HepG2 (cell line): ENCODE results near the gene GNA12. TPM values are rescaled to one million over a fixed set of nuclear protein-coding genes. Genes with fewer than 3 reads are reported as not detected.

Experiments used
- ATAC-seq: fragments of 200-7000 bp; cut with Tn5 transposase; 3 replicates; pipeline ENCODE4 v1.9.1; 2020; ENCODE audit warnings: mild to moderate bottlenecking, moderate library complexity
- BruUV-seq: library from RNA; stranded (reverse); fragments of 400-500 nt; replicated peaks from 2 replicates; lab custom pipeline; 2021; lab: Mats Ljungman, UMichigan
- CTCF ChIA-PET: fragments of 300-600 bp; formaldehyde crosslinking; extraction: SDS; loops from one replicate; lab custom pipeline; 2021; ENCODE audit warnings: low total read pairs, inconsistent platforms, low intra/inter-chr PET ratio; lab: Yijun Ruan, JAX
- POLR2A ChIA-PET: fragments of 350-600 bp; sonication (Branson Sonifier 250); formaldehyde crosslinking; loops from one replicate; lab custom pipeline; 2020; ENCODE audit warnings: antibody characterized with exemption, inconsistent platforms; lab: Yijun Ruan, JAX
- DNase-seq: peaks from one replicate; pipeline ENCODE4 v3.0.0-alpha.2; 2015; ENCODE audit warnings: low spot score
- FAIRE-seq: peaks from 3 replicates; lab custom pipeline; 2011; peaks lifted over from hg19 to GRCh38; lab: Jason Lieb, UNC
- H2AFZ ChIP-seq: one replicate; pipeline ENCODE4 v1.6.1; 2011; ENCODE audit warnings: low read length, inconsistent platforms
- H3K27ac ChIP-seq: fragments of 300-600 bp; 3 replicates; pipeline ENCODE4 v1.8.0; 2011; ENCODE audit warnings: mixed run types, mild to moderate bottlenecking, mixed read lengths, low read length, inconsistent platforms; ENCODE audit not compliant: insufficient read depth; ENCODE audit errors: extremely low read length
- H3K27me3 ChIP-seq, 2 experiments: fragments of 200-600 bp in 1 of 2; 2 replicates in 1 of 2; 3 replicates in 1 of 2; pipeline versions ENCODE4 v1.6.0 to v1.8.0; 2011; ENCODE audit warnings: low read length in 2 of 2, mild to moderate bottlenecking in 2 of 2, moderate library complexity in 2 of 2, inconsistent platforms in 1 of 2; ENCODE audit not compliant: insufficient read depth in 2 of 2, control insufficient read depth in 1 of 2
- H3K36me3 ChIP-seq, 2 experiments: fragments of 200-600 bp in 1 of 2; replicated peaks in 1 of 2; 2 replicates in 1 of 2; 3 replicates in 1 of 2; pipeline versions ENCODE4 v1.5.1 to v1.8.0; 2011; ENCODE audit warnings: low read length in 2 of 2, inconsistent platforms in 1 of 2; ENCODE audit not compliant: insufficient read depth in 2 of 2, control insufficient read depth in 1 of 2
- H3K4me1 ChIP-seq: 2 replicates; pipeline ENCODE4 v1.5.1; 2012; ENCODE audit warnings: low read length, inconsistent platforms; ENCODE audit not compliant: insufficient read depth
- H3K4me2 ChIP-seq: 2 replicates; pipeline ENCODE4 v1.6.0; 2011; ENCODE audit warnings: low read depth, low read length, inconsistent platforms
- H3K4me3 ChIP-seq, 3 experiments: fragments of 200-600 bp in 1 of 3; sonication (generic), shearing (Covaris generic) in 1 of 3; replicated peaks in 1 of 3; 2 replicates each; pipeline ENCODE4 v1.5.1; 2011 to 2016; ENCODE audit warnings: low read length in 3 of 3, inconsistent platforms in 2 of 3, low read depth in 2 of 3, mild to moderate bottlenecking in 2 of 3, control low read depth in 1 of 3, mixed read lengths in 1 of 3; ENCODE audit not compliant: insufficient read depth in 1 of 3
- H3K79me2 ChIP-seq: one replicate; pipeline ENCODE4 v1.6.1; 2011; ENCODE audit warnings: low read length, inconsistent platforms; ENCODE audit not compliant: insufficient read depth
- H3K9ac ChIP-seq: 2 replicates; pipeline ENCODE4 v1.6.0; 2011; ENCODE audit warnings: mild to moderate bottlenecking, low read depth, low read length, inconsistent platforms; ENCODE audit not compliant: insufficient read depth
- H3K9me3 ChIP-seq: 2 replicates; pipeline ENCODE4 v1.5.1; 2012; ENCODE audit warnings: mild to moderate bottlenecking, low read length
- H4K20me1 ChIP-seq: 2 replicates; pipeline ENCODE4 v1.6.0; 2011; ENCODE audit warnings: inconsistent platforms, mild to moderate bottlenecking, low read length, moderate library complexity; ENCODE audit not compliant: insufficient read depth
- AKAP8 ChIP-seq: sonication (generic); formaldehyde crosslinking; IDR thresholded peaks from 2 replicates; pipeline ENCODE4 v1.5.1; 2020; ENCODE audit warnings: mild to moderate bottlenecking, missing genetic modification reagents
- FOSL2 ChIP-seq: sonication (generic); formaldehyde crosslinking; IDR thresholded peaks from 2 replicates; pipeline ENCODE4 v1.4.0; 2020; ENCODE audit warnings: missing genetic modification reagents
- GZF1 ChIP-seq: sonication (generic); formaldehyde crosslinking; IDR thresholded peaks from 2 replicates; pipeline ENCODE4 v1.5.1; 2020; ENCODE audit warnings: mild to moderate bottlenecking, missing genetic modification reagents
- HOXA7 ChIP-seq: sonication (generic); formaldehyde crosslinking; IDR thresholded peaks from 2 replicates; pipeline ENCODE4 v1.8.1; 2022; ENCODE audit warnings: mild to moderate bottlenecking, missing genetic modification reagents, moderate library complexity
- TAF15 ChIP-seq: fragments of 200-400 bp; formaldehyde crosslinking; IDR thresholded peaks from one replicate; pipeline ENCODE4 v1.6.1; 2018; ENCODE audit warnings: mild to moderate bottlenecking, low read depth, low read length; ENCODE audit not compliant: poor library complexity, severe bottlenecking
- ZC3H13 ChIP-seq: sonication (generic); formaldehyde crosslinking; IDR thresholded peaks from 2 replicates; pipeline ENCODE4 v1.8.1; 2023; ENCODE audit warnings: mild to moderate bottlenecking, missing genetic modification reagents, moderate library complexity
- ZNF205 ChIP-seq: IDR thresholded peaks from 2 replicates; pipeline ENCODE4 v1.6.1; 2018; ENCODE audit warnings: missing biosample characterization, missing genetic modification reagents
- ZNF331 ChIP-seq: sonication (generic); formaldehyde crosslinking; IDR thresholded peaks from 2 replicates; pipeline ENCODE4 v1.4.0; 2020; ENCODE audit warnings: missing genetic modification reagents
- ZNF547 ChIP-seq: sonication (generic); formaldehyde crosslinking; IDR thresholded peaks from 2 replicates; pipeline ENCODE4 v1.5.1; 2020; ENCODE audit warnings: mild to moderate bottlenecking, missing genetic modification reagents
- ZNF737 ChIP-seq: sonication (generic); formaldehyde crosslinking; IDR thresholded peaks from 2 replicates; pipeline ENCODE4 v1.5.0; 2020; ENCODE audit warnings: missing genetic modification reagents, mild to moderate bottlenecking, borderline replicate concordance
- ZNF749 ChIP-seq: sonication (generic); formaldehyde crosslinking; IDR thresholded peaks from 2 replicates; pipeline ENCODE4 v1.8.0; 2022; ENCODE audit warnings: mild to moderate bottlenecking, missing genetic modification reagents, moderate library complexity, borderline replicate concordance
- ZNF891 ChIP-seq: sonication (generic); formaldehyde crosslinking; IDR thresholded peaks from 2 replicates; pipeline ENCODE4 v1.5.0; 2020; ENCODE audit warnings: mild to moderate bottlenecking, missing genetic modification reagents
- WGBS: methylation state at CpG from one replicate; pipeline ENCODE4 v1.1.6; 2017; ENCODE audit warnings: low lambda C conversion rate; 5-methylcytosine and 5-hydroxymethylcytosine counted together
- in situ Hi-C: cut with HindIII; loops from 2 replicates; pipeline ENCODE4 v1.10.0; 2017; ENCODE audit warnings: low pct_unique_long_range_greater_than_20kb; ENCODE audit not compliant: extremely low pct_ligation_motif_present
- intact Hi-C: fragments of 100-400 bp; cut with micrococcal nuclease; formaldehyde crosslinking; loops from one replicate; pipeline ENCODE4 v1.10.0; 2022; ENCODE audit not compliant: unreplicated experiment
- polyA plus RNA-seq, 8 experiments: library from polyadenylated mRNA; depleted of rRNA in 3 of 8; stranded (reverse) in 7 of 8; unstranded in 1 of 8; fragments of >200 nt; fragmentation: Illumina TruSeq in 4 of 8; extraction: Trizol in 4 of 8; gene quantifications; 2 replicates each; pipeline versions ENCODE4 v1.2.1 to v1.2.3, GENCODE V29; 2011 to 2016; ENCODE audit warnings: low read depth in 4 of 8, missing spikeins in 1 of 8, mixed read lengths in 1 of 8; ENCODE audit not compliant: insufficient read depth in 1 of 8
- total RNA-seq, 5 experiments: library from RNA; depleted of rRNA; stranded (reverse); fragments of >200 nt; fragmentation: Illumina TruSeq; extraction: Trizol; gene quantifications; 2 replicates each; pipeline ENCODE4 v1.2.3, GENCODE V29; 2016; ENCODE audit warnings: low read depth in 1 of 5
- TF ChIP-seq, protein P1 (sequence below): sonication (generic); formaldehyde crosslinking; IDR thresholded peaks from 2 replicates; pipeline ENCODE4 v1.5.1; 2020; ENCODE audit warnings: mild to moderate bottlenecking, missing genetic modification reagents, moderate library complexity
- TF ChIP-seq, protein P2 (sequence below): IDR thresholded peaks from 2 replicates; pipeline ENCODE4 v1.6.1; 2016; ENCODE audit warnings: missing biosample characterization, missing genetic modification reagents, low read depth
- TF ChIP-seq, protein P3 (sequence below): sonication (generic); formaldehyde crosslinking; IDR thresholded peaks from 2 replicates; pipeline ENCODE4 v1.5.1; 2020; ENCODE audit warnings: missing genetic modification reagents, mild to moderate bottlenecking, borderline replicate concordance

The GNA12 gene
- total and polyA plus RNA-seq, 2 of the 13 experiments (the other 11 are each of a cell fraction or from before 2014, with no cell fraction given) = 16.2 to 50.9 TPM

DNA sequence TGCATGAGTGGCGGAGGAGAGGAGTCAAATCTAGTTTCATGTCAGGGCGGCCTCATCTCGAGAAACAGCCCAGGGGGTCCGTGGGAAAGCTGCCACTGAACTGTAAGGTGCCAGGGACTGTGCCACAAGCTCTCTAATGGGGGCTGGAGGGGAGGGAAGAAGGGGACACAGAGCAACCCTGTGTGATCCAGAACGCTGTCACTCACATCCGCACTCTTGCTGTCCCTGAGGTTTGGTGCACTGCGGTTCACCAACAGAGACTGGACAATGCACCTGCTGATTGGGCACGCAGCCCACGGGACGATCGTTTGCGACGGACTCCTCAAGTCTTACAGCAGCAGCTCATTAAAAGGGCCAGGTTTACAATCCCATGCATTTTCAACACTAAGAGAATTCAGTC lies 108.4 kb downstream of the GNA12 start (continued):
- TF ChIP-seq ZNF891 = no peak

DNA sequence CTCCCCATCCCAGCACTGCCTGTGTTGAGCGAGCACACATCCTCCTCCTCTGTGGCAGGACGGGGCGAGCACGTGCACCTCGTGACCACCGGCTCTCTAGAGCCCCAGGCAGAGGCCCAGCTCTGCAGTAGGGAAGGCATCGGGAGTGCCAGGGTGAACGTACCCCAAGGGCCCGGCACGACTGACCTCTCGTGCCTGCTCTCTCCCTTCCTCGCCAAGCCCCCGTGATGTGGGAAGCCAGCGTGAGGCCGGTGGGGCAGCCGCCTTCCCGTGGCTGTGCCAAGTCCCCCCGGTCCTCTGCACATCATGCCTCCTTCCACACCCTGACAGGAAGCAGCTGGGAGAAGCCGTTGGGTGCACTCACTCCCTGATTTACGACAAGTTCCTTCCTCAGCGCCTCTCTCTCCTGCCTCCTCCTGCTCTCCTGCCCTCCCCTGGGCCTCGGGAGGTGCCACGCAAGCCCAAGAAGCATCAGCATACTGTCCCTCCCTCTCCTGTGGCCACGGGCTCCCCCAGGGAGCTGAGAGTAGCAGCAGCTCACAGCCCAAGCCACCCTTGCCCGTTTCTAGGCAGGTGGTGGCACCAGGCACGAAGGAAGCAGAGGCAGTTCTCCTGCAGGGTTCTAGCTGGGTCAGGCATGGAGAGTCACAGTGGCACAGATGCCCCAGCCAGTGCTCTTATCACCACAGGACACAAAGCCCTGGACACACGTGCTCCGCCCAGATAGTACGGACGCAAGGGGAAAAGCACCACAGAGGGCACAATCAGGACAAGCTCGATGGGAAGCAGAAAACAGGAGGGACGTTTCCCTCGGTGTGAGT lies 109.1 kb downstream of the GNA12 start:
- ATAC-seq (no peak; the same call in 2 of the 3 replicates), FAIRE-seq (no peak), DNase-seq (no peak)
- in situ Hi-C loops = no loop called here
- WGBS = 95% methylated on average over 27 of the region's 33 CpGs
- POLR2A ChIA-PET = no interaction called here
- no peaks in the 10 kb centered on the region for H3K27me3 ChIP-seq
- BruUV-seq = no TSS peak
- H3K36me3 ChIP-seq = peaks cover 12 to 47% of the 10 kb centered on the region in 2 experiments; a peak in 4 of 5 replicates
- H3K27ac ChIP-seq = no peak overlapping the region
- H4K20me1 ChIP-seq = peaks cover 4% of the 10 kb centered on the region; the same call in 1 of the 2 replicates
- CTCF ChIA-PET = no interaction called here
- H3K4me3 ChIP-seq = no peak overlapping the region
- intact Hi-C loops = loop anchor here (1.0 kb wide), 1 partner anchor 33 kb away; no protein-coding TSS in a partner anchor
- H3K9ac ChIP-seq = no peak overlapping the region
- peaks cover 11% of the 10 kb centered on the region; the same call in 1 of the 2 replicates for H3K4me1 ChIP-seq
- H3K4me2 ChIP-seq = no peak overlapping the region
- no peak overlapping the region for H2AFZ ChIP-seq
- H3K79me2 ChIP-seq = peaks cover 1% of the 10 kb centered on the region
- H3K9me3 ChIP-seq = no peaks in the 10 kb centered on the region
- TF ChIP-seq, protein P1, sequence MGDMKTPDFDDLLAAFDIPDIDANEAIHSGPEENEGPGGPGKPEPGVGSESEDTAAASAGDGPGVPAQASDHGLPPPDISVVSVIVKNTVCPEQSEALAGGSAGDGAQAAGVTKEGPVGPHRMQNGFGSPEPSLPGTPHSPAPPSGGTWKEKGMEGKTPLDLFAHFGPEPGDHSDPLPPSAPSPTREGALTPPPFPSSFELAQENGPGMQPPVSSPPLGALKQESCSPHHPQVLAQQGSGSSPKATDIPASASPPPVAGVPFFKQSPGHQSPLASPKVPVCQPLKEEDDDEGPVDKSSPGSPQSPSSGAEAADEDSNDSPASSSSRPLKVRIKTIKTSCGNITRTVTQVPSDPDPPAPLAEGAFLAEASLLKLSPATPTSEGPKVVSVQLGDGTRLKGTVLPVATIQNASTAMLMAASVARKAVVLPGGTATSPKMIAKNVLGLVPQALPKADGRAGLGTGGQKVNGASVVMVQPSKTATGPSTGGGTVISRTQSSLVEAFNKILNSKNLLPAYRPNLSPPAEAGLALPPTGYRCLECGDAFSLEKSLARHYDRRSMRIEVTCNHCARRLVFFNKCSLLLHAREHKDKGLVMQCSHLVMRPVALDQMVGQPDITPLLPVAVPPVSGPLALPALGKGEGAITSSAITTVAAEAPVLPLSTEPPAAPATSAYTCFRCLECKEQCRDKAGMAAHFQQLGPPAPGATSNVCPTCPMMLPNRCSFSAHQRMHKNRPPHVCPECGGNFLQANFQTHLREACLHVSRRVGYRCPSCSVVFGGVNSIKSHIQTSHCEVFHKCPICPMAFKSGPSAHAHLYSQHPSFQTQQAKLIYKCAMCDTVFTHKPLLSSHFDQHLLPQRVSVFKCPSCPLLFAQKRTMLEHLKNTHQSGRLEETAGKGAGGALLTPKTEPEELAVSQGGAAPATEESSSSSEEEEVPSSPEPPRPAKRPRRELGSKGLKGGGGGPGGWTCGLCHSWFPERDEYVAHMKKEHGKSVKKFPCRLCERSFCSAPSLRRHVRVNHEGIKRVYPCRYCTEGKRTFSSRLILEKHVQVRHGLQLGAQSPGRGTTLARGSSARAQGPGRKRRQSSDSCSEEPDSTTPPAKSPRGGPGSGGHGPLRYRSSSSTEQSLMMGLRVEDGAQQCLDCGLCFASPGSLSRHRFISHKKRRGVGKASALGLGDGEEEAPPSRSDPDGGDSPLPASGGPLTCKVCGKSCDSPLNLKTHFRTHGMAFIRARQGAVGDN (CRISPR knock-in tag) = no peak
- TF ChIP-seq HOXA7 (CRISPR knock-in tag) = no peak
- TF ChIP-seq ZNF749 = no peak
- no peak for TF ChIP-seq ZNF737 (CRISPR knock-in tag)
- TF ChIP-seq TAF15 = no peak
- TF ChIP-seq, protein P2, sequence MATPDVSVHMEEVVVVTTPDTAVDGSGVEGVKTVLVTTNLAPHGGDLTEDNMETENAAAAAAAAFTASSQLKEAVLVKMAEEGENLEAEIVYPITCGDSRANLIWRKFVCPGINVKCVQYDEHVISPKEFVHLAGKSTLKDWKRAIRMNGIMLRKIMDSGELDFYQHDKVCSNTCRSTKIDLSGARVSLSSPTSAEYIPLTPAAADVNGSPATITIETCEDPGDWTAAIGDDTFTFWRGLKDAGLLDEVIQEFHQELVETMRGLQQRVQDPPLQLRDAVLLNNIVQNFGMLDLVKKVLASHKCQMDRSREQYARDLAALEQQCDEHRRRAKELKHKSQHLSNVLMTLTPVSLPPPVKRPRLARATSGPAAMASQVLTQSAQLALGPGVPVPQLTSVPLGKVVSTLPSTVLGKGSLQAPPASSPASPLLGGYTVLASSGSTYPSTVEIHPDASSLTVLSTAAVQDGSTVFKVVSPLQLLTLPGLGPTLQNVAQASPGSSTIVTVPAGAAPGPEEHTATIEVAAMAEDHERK = no peak
- TF ChIP-seq ZNF205 = no peak
- TF ChIP-seq, protein P3, sequence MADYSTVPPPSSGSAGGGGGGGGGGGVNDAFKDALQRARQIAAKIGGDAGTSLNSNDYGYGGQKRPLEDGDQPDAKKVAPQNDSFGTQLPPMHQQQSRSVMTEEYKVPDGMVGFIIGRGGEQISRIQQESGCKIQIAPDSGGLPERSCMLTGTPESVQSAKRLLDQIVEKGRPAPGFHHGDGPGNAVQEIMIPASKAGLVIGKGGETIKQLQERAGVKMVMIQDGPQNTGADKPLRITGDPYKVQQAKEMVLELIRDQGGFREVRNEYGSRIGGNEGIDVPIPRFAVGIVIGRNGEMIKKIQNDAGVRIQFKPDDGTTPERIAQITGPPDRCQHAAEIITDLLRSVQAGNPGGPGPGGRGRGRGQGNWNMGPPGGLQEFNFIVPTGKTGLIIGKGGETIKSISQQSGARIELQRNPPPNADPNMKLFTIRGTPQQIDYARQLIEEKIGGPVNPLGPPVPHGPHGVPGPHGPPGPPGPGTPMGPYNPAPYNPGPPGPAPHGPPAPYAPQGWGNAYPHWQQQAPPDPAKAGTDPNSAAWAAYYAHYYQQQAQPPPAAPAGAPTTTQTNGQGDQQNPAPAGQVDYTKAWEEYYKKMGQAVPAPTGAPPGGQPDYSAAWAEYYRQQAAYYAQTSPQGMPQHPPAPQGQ = no peak
- no peak for TF ChIP-seq ZC3H13 (CRISPR knock-in tag)
- no peak for TF ChIP-seq FOSL2
- TF ChIP-seq ZNF547 (CRISPR knock-in tag) = no peak
- no peak for TF ChIP-seq AKAP8 (CRISPR knock-in tag)
- no peak for TF ChIP-seq ZNF331 (CRISPR knock-in tag)
- no peak for TF ChIP-seq GZF1
